ENCODE measurements around the gene RUFY1.

DNA sequence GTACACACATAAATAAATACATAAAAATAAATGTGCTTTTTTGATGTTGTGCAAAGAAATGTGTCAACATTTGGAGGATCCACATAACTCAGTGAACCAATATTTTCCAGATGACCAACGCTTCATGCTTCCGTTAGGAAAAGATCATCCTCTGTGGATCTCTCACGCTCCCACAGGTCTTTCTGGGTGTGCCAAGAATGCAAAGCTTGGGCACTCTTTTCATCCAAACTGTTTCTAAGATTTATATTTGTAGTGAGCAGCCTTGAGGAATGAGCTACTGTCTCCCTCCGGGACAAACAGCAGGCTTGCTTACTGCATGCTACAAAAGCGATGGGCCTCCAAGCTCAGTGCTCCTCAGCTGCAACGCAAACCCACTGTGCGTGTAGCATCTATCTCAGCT is 46.2 kb upstream of the RUFY1 start:
- TF ChIP-seq, protein P1, sequence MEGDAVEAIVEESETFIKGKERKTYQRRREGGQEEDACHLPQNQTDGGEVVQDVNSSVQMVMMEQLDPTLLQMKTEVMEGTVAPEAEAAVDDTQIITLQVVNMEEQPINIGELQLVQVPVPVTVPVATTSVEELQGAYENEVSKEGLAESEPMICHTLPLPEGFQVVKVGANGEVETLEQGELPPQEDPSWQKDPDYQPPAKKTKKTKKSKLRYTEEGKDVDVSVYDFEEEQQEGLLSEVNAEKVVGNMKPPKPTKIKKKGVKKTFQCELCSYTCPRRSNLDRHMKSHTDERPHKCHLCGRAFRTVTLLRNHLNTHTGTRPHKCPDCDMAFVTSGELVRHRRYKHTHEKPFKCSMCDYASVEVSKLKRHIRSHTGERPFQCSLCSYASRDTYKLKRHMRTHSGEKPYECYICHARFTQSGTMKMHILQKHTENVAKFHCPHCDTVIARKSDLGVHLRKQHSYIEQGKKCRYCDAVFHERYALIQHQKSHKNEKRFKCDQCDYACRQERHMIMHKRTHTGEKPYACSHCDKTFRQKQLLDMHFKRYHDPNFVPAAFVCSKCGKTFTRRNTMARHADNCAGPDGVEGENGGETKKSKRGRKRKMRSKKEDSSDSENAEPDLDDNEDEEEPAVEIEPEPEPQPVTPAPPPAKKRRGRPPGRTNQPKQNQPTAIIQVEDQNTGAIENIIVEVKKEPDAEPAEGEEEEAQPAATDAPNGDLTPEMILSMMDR (IDR thresholded peaks at IDR 0.05): no peak
- TF ChIP-seq POLR2A (IDR thresholded peaks at IDR 0.05): no peak
